Esophagus muscularis mucosa (tissue), 4 donors: Measurements from ENCODE around the gene RELB. TPM values are rescaled to one million over a fixed set of nuclear protein-coding genes. Genes with fewer than 3 reads are reported as not detected.
"Not testable (repeated sequence)": the region's sequence is repeated elsewhere in the genome, so short reads cannot be mapped to it uniquely, and the experiment has no call there.

Experiments used
- DNase-seq: peaks from one replicate; pipeline ENCODE4 v3.0.0-alpha.2; 2017; ENCODE audit errors: extremely low spot score
- H3K27ac ChIP-seq, 4 donors: fragments of 200-600 bp; sonication (generic); replicated peaks in 1 of 4; 1 replicate in 3 of 4; 2 replicates in 1 of 4; pipeline ENCODE4 v1.5.1; 2016 to 2019; ENCODE audit warnings: mild to moderate bottlenecking in 1 of 4
- H3K27me3 ChIP-seq, 4 donors: fragments of 200-600 bp; sonication (generic); one replicate each; pipeline versions ENCODE4 v1.5.1 to v1.6.0; 2016 to 2019
- H3K36me3 ChIP-seq, 4 donors: fragments of 200-600 bp; sonication (generic); one replicate each; pipeline ENCODE4 v1.5.1; 2016 to 2019
- H3K4me1 ChIP-seq, 4 donors: fragments of 200-600 bp; sonication (generic); one replicate each; pipeline ENCODE4 v1.5.1; 2016 to 2019
- H3K4me3 ChIP-seq, 4 donors: fragments of 200-600 bp; sonication (generic); 1 replicate in 2 of 4; 2 replicates in 2 of 4; pipeline ENCODE4 v1.5.1; 2016 to 2019; ENCODE audit warnings: mild to moderate bottlenecking in 4 of 4, moderate library complexity in 1 of 4
- H3K9me3 ChIP-seq, 4 donors: fragments of 200-600 bp; sonication (generic); 1 replicate in 3 of 4; 2 replicates in 1 of 4; pipeline ENCODE4 v1.5.1; 2016 to 2019
- CTCF ChIP-seq, 3 experiments: fragments of 200-600 bp in 2 of 3; fragments of 450-650 bp in 1 of 3; sonication (generic) in 2 of 3; IDR thresholded peaks; one replicate each; pipeline ENCODE4 v1.5.1; 2017 to 2019; ENCODE audit warnings: antibody characterized with exemption in 3 of 3, mild to moderate bottlenecking in 2 of 3, moderate library complexity in 1 of 3
- EP300 ChIP-seq: sonication (generic); formaldehyde crosslinking; IDR thresholded peaks from one replicate; pipeline ENCODE4 v1.6.1; 2017; ENCODE audit warnings: antibody characterized with exemption
- POLR2A ChIP-seq: fragments of 450-650 bp; IDR thresholded peaks from one replicate; pipeline ENCODE4 v1.6.1; 2017; ENCODE audit warnings: antibody characterized with exemption, moderate library complexity, mild to moderate bottlenecking, low read depth
- POLR2AphosphoS5 ChIP-seq, 2 donors: sonication (generic); formaldehyde crosslinking; IDR thresholded peaks; one replicate each; pipeline ENCODE4 v1.6.1; 2017; ENCODE audit warnings: antibody characterized with exemption in 2 of 2
- WGBS: methylation state at CpG from one replicate; pipeline ENCODE4 v1.1.5; 2018; 5-methylcytosine and 5-hydroxymethylcytosine counted together
- intact Hi-C: fragments of 100-400 bp; cut with DNase I; formaldehyde crosslinking; loops from one replicate; pipeline ENCODE4 v1.15.1; 2023
- total RNA-seq, 4 donors: library from RNA; depleted of rRNA; stranded (reverse); fragments of >200 nt; gene quantifications; one replicate each; pipeline versions ENCODE4 v1.1.0 to v1.2.1, GENCODE V29; 2016

RELB gene
- total RNA-seq, 4 donors from 2014 or later: 5.8 to 15.9 (median 7.5) TPM

- no peaks in the 10 kb centered on the region for H3K9me3 ChIP-seq
- H3K27me3 ChIP-seq: no peaks in the 10 kb centered on the region
- 77% methylated on average over 6 of the region's 8 CpGs for whole genome bisulfite sequencing
- no peak overlapping the region for H3K4me3 ChIP-seq
- intact Hi-C loops: no loop called here
- peaks cover 23 to 63% (median 52%) of the 10 kb centered on the region in 4 donors for H3K36me3 ChIP-seq
- no peak overlapping the region for H3K27ac ChIP-seq
- no peak for DNase-seq
- H3K4me1 ChIP-seq: peaks cover 24 to 47% (median 39%) of the 10 kb centered on the region in 4 donors
- no peak for TF ChIP-seq POLR2A
- TF ChIP-seq EP300: no peak
- no peak for TF ChIP-seq CTCF (IDR thresholded peaks at IDR 0.05)
These were observed 40.1 kb upstream of the RELB start for GRCh38 chr19:44960906-44961728.

DNA sequence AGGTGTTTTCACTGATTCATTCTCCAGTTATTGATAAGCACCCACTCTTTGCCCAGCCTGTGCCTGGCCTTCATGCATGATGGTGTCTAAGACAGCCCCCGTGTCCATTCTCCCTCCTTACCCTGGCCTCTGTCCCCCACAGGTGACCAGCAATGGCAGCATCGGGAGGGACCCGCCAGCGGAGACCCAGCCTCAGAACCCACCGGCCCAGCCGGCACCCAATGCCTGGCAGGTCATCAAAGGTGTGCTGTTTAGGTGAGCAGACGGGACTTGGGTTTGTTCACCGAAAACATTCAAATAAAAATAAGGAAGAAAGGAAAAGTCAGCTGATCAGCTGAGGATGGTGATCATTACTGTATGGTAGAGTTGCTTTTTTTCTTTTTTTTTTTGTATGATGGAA lies 39.4 kb upstream of the RELB start:
- 80% methylated on average over 6 of the region's 8 CpGs for whole genome bisulfite sequencing

GRCh38 chr19:44968118-44968517 lies 33.1 kb upstream of the RELB start:
- Histone ChIP-seq H3K36me3 (peaks cover 17 to 95% (median 66%) of the 10 kb centered on the region in 4 donors), H3K27ac (no peak overlapping the region), H3K4me3 (no peak overlapping the region), H3K4me1 (no peaks in the 10 kb centered on the region), H3K27me3 (no peaks in the 10 kb centered on the region), H3K9me3 (no peaks in the 10 kb centered on the region)
- no peak for DNase-seq
- 86% methylated on average over 5 of the region's 5 CpGs for WGBS
- intact Hi-C loops: no loop called here
- TF ChIP-seq EP300 (no peak), POLR2A (no peak), CTCF (IDR thresholded peaks at IDR 0.05) (no peak), POLR2AphosphoS5 (IDR thresholded peaks at IDR 0.05) (no peak)

More for the DNA sequence above, 39.4 kb upstream of the RELB start:
- peaks cover 17 to 40% (median 32%) of the 10 kb centered on the region in 4 donors for H3K4me1 ChIP-seq
- H3K4me3 ChIP-seq: no peak overlapping the region
- DNase-seq: no peak
- H3K36me3 ChIP-seq: peaks cover 23 to 70% (median 55%) of the 10 kb centered on the region in 4 donors
- no peak overlapping the region for H3K27ac ChIP-seq
- TF ChIP-seq POLR2A: no peak
- no peak for TF ChIP-seq CTCF (IDR thresholded peaks at IDR 0.05)
- TF ChIP-seq POLR2AphosphoS5 (IDR thresholded peaks at IDR 0.05): no peak
- no peak for TF ChIP-seq EP300
- H3K27me3 ChIP-seq: no peaks in the 10 kb centered on the region
- intact Hi-C loops: no loop called here
- H3K9me3 ChIP-seq: no peaks in the 10 kb centered on the region

- TF ChIP-seq POLR2A: no peak
- no peak for TF ChIP-seq EP300
- no peak for TF ChIP-seq POLR2AphosphoS5 (IDR thresholded peaks at IDR 0.05)
- TF ChIP-seq CTCF (IDR thresholded peaks at IDR 0.05): no peak
- H3K9me3 ChIP-seq: no peaks in the 10 kb centered on the region
- DNase-seq: no peak
- H3K4me3 ChIP-seq: no peak overlapping the region
- peaks cover 17 to 95% (median 68%) of the 10 kb centered on the region in 4 donors for H3K36me3 ChIP-seq
- intact Hi-C loops: no loop called here
- H3K27me3 ChIP-seq: no peaks in the 10 kb centered on the region
- no peak overlapping the region for H3K27ac ChIP-seq
- 80% methylated on average over 1 of the region's 4 CpGs for WGBS
- no peaks in the 10 kb centered on the region for H3K4me1 ChIP-seq
These were observed 32.6 kb upstream of the RELB start for GRCh38 chr19:44968670-44969069.

DNA sequence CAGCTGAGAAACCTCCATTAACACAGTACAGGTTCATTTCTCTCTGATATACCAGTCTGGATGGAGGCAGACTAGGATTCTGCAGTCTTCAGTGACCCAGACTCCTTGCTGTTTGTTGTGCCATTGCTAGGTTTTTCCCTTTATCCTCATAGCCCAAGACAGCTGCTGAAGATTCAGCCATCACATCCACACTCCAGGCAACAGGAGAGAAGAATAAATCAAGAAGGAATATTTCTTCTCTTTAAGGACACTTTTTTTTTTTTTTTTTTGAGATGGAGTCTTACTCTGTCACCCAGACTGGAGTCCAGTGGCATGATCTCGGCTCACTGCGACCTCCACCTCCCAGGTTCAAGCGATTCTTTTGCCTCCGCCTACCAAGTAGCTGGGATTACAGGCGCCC lies 31.8 kb upstream of the RELB start:
- TF ChIP-seq POLR2AphosphoS5 (IDR thresholded peaks at IDR 0.05): no peak
- TF ChIP-seq CTCF (IDR thresholded peaks at IDR 0.05): no peak
- TF ChIP-seq POLR2A: no peak
- TF ChIP-seq EP300: no peak
- Histone ChIP-seq H3K4me3 (no peak overlapping the region), H3K36me3 (peaks cover 19 to 95% (median 69%) of the 10 kb centered on the region in 4 donors), H3K4me1 (no peaks in the 10 kb centered on the region), H3K27ac (no peak overlapping the region), H3K27me3 (no peaks in the 10 kb centered on the region), H3K9me3 (no peaks in the 10 kb centered on the region)
- DNase-seq: no peak
- 97% methylated on average over 5 of the region's 5 CpGs for WGBS
- intact Hi-C loops: no loop called here

DNA sequence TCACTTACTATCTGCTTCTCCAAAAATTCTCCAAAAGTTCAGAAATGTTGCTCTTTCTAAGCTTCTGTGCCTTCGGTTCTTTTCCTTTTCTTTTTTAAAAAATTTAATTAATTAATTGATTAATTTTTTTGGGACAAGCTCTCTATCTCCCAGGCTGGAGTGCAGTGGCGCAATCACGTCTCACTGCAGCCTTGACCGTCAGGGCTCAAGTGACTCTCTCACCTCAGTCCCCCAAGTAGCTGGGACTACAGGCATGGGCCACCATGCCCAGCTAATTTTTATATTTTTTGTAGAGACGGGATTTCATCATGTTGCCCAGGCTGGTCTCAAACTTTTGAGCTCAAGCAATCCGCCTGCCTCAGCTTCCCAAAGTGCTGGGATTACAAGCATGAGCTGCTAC lies 29.8 kb upstream of the RELB start:
- intact Hi-C loops, H3K4me1 ChIP-seq, DNase-seq, H3K27ac ChIP-seq, H3K4me3 ChIP-seq, H3K9me3 ChIP-seq, H3K27me3 ChIP-seq: not testable (repeated sequence)
- peaks cover 35 to 95% (median 73%) of the 10 kb centered on the region in 4 donors for H3K36me3 ChIP-seq
- 77% methylated on average over 6 of the region's 6 CpGs for WGBS
